Measurements from ENCODE around the gene ANP32E.
"Not testable (repeated sequence)": the region's sequence is repeated elsewhere in the genome, so short reads cannot be mapped to it uniquely, and the experiment has no call there.

Gene ANP32E

DNA sequence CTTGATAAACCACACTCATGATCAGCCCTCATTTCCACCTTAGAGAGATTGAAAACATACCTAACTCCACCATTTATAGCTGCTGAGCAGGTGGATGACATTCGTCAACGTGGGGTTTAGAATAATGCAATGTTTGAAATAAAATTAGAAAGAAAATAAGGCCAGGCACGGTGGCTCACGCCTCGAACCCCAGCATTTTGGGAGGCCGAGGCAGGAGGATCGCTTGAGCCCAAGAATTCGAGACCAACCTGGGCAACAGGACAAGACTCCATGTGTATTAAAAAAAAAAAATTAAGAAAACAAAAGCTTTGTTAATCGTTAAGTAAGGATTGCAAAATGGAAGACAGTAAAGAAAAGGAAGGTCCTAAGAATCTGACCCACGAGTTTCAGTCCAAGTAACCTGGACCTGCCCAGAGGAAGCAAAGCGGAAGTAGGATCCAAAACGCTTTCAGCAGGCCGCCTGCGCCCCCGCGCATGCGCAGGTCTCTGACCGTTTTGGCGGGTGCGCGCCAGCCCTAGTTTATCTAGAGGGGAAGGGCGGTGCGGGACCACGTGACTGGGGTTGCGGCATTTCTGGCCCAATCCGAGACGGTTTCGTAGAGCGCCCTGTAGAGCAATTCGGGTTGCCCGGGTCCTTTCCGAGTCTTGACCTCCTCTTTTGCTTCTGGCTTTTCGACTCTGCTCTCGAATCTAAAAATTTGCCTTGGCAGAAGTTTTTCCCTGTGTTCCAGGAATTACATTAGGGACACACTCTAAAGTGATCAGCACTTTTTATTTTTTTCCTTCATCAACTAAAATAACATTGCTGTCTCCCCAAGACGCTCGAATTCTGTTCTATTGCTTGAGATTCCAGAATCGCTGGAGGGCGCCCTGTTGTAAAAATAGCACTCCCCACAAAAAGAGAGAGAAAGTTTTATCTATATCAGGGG, 22.5 kb downstream of the ANP32E start:
- WGBS (ENCODE audit: insufficient coverage, insufficient read length), result no CpG with 5 or more reads among the region's 38 CpGs
- peak; percentile 91 for DNase-seq (ENCODE audit: low read depth, low spot score)
- Histone ChIP-seq H3K9me3 (ENCODE audit: control insufficient read depth, insufficient read depth, low read length) (no peaks in the 10 kb centered on the region), H3K4me3 (ENCODE audit: low read length) (peak overlapping the region; percentile 31; the same call in 1 of the 2 replicates), H3K36me3 (ENCODE audit: control insufficient read depth, insufficient read depth, low read length) (no peaks in the 10 kb centered on the region), H3K27ac (ENCODE audit: low read length) (no peak overlapping the region), H3K27me3 (ENCODE audit: control insufficient read depth, insufficient read depth, low read length) (no peaks in the 10 kb centered on the region), H3K4me1 (ENCODE audit: control insufficient read depth, insufficient read depth, low read length) (no peaks in the 10 kb centered on the region)

DNA sequence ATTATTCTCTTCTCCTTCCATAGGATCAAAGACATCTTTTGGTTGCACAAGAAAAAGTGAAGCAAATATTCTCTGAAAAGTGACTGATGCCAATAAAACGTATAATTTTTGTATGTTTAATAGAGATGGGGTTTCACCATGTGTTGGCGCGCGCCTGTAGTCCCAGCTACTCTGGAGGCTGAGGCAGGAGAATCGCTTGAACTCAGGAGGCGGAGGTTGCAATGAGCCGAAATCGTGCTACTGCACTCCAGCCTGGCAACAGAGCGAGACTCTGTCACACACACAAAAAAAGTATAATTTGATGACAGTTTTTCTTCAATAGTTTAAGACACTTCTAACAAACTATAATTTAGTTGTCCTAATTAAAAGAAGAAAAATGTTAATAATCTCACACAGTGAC, 23.8 kb downstream of the ANP32E start:
- DNase-seq (ENCODE audit: low read depth, low spot score), result no peak
- Histone ChIP-seq H3K9me3 (ENCODE audit: control insufficient read depth, insufficient read depth, low read length) (no peaks in the 10 kb centered on the region), H3K4me1 (ENCODE audit: control insufficient read depth, insufficient read depth, low read length) (no peaks in the 10 kb centered on the region), H3K27me3 (ENCODE audit: control insufficient read depth, insufficient read depth, low read length) (no peaks in the 10 kb centered on the region), H3K36me3 (ENCODE audit: control insufficient read depth, insufficient read depth, low read length) (no peaks in the 10 kb centered on the region), H3K4me3 (ENCODE audit: low read length) (no peak overlapping the region), H3K27ac (ENCODE audit: low read length) (no peak overlapping the region)
- no CpG with 5 or more reads among the region's 9 CpGs for WGBS (ENCODE audit: insufficient coverage, insufficient read length)

DNA sequence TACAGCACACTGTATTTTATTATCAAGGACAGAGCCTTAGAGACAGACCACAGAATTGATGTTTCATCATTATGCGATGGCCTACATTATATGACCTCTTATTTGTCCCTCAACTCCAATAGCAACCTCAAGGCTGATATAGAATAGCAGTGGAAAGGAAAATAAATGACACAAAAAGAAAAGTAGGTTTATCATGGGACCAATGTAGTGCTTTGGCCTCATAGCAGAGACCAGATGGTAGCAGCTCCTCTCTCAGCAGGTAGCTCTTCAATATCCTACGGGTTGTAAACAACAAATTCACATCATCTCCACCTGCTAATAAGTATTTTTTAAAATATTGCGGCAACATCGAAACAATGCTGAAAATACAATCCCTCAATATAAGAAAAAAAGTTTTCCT, 25.2 kb downstream of the ANP32E start:
- Histone ChIP-seq H3K4me1 (ENCODE audit: control insufficient read depth, insufficient read depth, low read length) (no peaks in the 10 kb centered on the region), H3K36me3 (ENCODE audit: control insufficient read depth, insufficient read depth, low read length) (no peaks in the 10 kb centered on the region), H3K4me3 (ENCODE audit: low read length) (no peak overlapping the region), H3K27ac (ENCODE audit: low read length) (no peak overlapping the region), H3K9me3 (ENCODE audit: control insufficient read depth, insufficient read depth, low read length) (no peaks in the 10 kb centered on the region), H3K27me3 (ENCODE audit: control insufficient read depth, insufficient read depth, low read length) (no peaks in the 10 kb centered on the region)
- no CpG with 5 or more reads among the region's 4 CpGs for WGBS (ENCODE audit: insufficient coverage, insufficient read length)
- no peak for DNase-seq (ENCODE audit: low read depth, low spot score)

DNA sequence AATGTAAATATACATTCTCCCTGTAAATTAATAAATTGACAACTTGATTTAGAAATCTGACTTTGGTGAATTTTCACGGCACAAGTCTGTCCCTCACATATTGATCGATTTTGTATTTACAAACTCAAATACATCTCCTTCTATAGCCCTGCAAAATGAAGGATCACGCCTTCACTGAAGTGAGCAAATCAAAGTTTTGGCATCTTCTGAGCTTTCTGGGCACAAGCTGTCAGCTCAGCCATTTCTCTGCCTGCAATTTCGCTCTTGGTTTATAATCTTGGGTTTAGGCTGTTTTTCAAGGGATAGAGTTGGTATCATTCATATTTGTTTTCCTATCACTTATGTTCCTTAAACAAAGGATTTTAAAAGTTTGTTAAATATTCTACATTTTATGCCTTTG, 25.8 kb downstream of the ANP32E start:
- DNase-seq (ENCODE audit: low read depth, low spot score), result no peak
- no peaks in the 10 kb centered on the region for H3K27me3 ChIP-seq (ENCODE audit: control insufficient read depth, insufficient read depth, low read length)
- H3K27ac ChIP-seq (ENCODE audit: low read length), result no peak overlapping the region
- no CpG with 5 or more reads among the region's 4 CpGs for WGBS (ENCODE audit: insufficient coverage, insufficient read length)
- H3K4me3 ChIP-seq (ENCODE audit: low read length), result no peak overlapping the region
- no peaks in the 10 kb centered on the region for H3K4me1 ChIP-seq (ENCODE audit: control insufficient read depth, insufficient read depth, low read length)
- H3K36me3 ChIP-seq (ENCODE audit: control insufficient read depth, insufficient read depth, low read length), result no peaks in the 10 kb centered on the region
- H3K9me3 ChIP-seq (ENCODE audit: control insufficient read depth, insufficient read depth, low read length), result no peaks in the 10 kb centered on the region

DNA sequence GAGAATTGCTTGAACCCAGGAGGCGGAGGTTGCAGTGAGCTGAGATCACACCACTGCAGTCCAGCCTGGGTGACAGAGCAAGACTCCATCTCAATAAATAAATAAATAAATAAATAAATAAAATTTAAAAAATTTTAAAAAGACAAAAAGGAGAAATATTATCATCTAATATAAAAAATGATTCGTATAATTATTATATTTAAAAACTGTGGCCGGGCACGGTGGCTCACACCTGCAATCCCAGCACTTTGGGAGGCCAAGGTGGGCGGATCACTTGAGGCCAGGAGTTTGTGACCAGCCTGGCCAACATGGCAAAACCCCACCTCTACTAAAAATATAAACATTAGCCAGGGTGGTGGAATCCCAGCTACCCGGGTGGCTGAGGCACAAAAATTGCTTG, 27.5 kb downstream of the ANP32E start:
- no CpG with 5 or more reads among the region's 6 CpGs for WGBS (ENCODE audit: insufficient coverage, insufficient read length)
- H3K36me3 ChIP-seq (ENCODE audit: control insufficient read depth, insufficient read depth, low read length); H3K4me3 ChIP-seq (ENCODE audit: low read length); H3K27ac ChIP-seq (ENCODE audit: low read length); H3K27me3 ChIP-seq (ENCODE audit: control insufficient read depth, insufficient read depth, low read length); H3K9me3 ChIP-seq (ENCODE audit: control insufficient read depth, insufficient read depth, low read length); DNase-seq (ENCODE audit: low read depth, low spot score); H3K4me1 ChIP-seq (ENCODE audit: control insufficient read depth, insufficient read depth, low read length): not testable (repeated sequence)

DNA sequence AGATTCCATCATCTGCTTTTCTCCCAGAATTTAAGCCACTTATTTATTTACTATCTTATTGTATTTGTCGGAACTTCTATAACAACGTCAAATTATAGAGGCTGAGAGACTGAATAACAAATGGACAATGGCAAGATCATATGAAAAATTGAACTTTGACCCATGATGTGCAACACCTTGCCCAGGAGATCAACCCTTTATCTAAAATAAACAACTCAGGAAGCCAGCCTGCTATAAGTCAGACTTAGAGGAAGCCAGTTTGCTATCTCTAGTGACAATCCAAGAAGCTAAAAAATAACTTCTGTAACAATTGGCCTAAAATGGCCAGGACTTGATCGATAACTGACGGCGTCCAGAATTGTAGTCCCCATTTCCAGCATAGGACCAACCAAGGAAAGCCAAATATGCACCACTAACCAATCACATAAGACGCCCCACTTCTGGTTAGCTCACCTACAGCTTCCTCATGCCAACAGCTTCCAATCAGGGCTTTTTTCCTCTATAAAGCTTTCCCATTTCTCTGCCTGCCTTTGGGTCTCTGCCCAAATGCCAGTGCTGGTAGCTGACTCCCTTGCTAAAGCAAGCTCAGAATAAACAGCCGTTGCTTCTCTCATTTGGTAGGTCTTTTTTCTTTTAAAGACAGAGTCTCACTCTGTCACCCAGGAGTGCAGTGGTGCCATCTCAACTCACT, 28.5 kb downstream of the ANP32E start:
- no peak for DNase-seq (ENCODE audit: low read depth, low spot score)
- H3K27me3 ChIP-seq (ENCODE audit: control insufficient read depth, insufficient read depth, low read length), result no peaks in the 10 kb centered on the region
- no CpG with 5 or more reads among the region's 7 CpGs for WGBS (ENCODE audit: insufficient coverage, insufficient read length)
- H3K4me3 ChIP-seq (ENCODE audit: low read length), result no peak overlapping the region
- no peaks in the 10 kb centered on the region for H3K36me3 ChIP-seq (ENCODE audit: control insufficient read depth, insufficient read depth, low read length)
- no peaks in the 10 kb centered on the region for H3K9me3 ChIP-seq (ENCODE audit: control insufficient read depth, insufficient read depth, low read length)
- no peak overlapping the region for H3K27ac ChIP-seq (ENCODE audit: low read length)
- no peaks in the 10 kb centered on the region for H3K4me1 ChIP-seq (ENCODE audit: control insufficient read depth, insufficient read depth, low read length)

DNA sequence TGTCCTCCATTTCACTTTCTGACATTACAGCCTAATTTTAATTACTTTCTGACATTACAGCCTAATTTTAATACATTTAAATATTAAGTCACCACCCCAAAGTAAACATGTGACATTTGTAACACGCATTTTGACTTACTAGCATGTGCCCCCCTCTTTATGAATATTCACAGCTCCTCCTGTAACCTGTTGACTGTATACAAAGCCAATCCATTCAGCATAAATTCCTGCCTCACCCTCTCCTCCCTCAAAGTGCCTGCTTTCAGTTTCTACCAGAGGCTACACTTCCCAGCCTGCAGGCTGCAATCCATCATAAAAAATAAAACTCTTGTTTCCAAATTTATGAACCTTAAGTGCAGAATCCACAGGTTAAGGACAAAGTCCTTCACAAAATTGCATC, 39.5 kb downstream of the ANP32E start:
- H3K27ac ChIP-seq (ENCODE audit: low read length), result no peak overlapping the region
- no peaks in the 10 kb centered on the region for H3K27me3 ChIP-seq (ENCODE audit: control insufficient read depth, insufficient read depth, low read length)
- no peaks in the 10 kb centered on the region for H3K4me1 ChIP-seq (ENCODE audit: control insufficient read depth, insufficient read depth, low read length)
- WGBS (ENCODE audit: insufficient coverage, insufficient read length), result no CpG with 5 or more reads among the region's 1 CpG
- H3K9me3 ChIP-seq (ENCODE audit: control insufficient read depth, insufficient read depth, low read length), result no peaks in the 10 kb centered on the region
- no peak overlapping the region for H3K4me3 ChIP-seq (ENCODE audit: low read length)
- H3K36me3 ChIP-seq (ENCODE audit: control insufficient read depth, insufficient read depth, low read length), result no peaks in the 10 kb centered on the region
- no peak for DNase-seq (ENCODE audit: low read depth, low spot score)

DNA sequence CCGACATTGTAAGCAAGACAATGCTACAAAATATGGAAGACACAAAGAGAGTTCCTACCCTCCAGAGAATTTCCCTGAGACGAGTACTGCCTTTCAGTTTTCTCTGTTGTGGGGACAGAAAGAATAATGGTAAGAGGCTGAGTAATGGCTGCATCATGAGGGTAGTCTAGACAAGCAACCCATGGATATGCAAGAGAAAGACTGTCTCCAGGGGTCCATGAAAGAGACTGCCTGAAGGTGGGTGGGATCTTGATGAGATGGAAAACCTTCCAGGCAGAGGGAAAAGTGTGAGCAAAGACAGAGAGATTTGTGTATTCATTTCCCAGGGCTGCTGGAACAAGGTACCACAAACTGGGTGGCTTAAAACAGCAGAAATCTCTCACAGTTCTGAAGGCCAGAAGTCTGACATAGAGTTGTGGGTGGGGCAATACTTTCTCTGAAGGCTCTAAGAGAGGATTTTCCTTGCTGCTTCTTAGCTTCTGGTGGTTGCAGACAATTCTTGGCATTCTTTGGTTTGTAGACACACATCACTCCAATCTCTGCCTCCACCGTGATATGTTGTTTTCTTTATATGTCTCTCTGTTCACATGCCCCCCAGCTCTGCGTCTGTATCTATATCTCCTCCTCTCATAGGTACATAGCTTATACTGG, 41.4 kb downstream of the ANP32E start:
- no CpG with 5 or more reads among the region's 4 CpGs for WGBS (ENCODE audit: insufficient coverage, insufficient read length)
- DNase-seq (ENCODE audit: low read depth, low spot score), result no peak
- H3K4me3 ChIP-seq (ENCODE audit: low read length), result no peak overlapping the region

DNA sequence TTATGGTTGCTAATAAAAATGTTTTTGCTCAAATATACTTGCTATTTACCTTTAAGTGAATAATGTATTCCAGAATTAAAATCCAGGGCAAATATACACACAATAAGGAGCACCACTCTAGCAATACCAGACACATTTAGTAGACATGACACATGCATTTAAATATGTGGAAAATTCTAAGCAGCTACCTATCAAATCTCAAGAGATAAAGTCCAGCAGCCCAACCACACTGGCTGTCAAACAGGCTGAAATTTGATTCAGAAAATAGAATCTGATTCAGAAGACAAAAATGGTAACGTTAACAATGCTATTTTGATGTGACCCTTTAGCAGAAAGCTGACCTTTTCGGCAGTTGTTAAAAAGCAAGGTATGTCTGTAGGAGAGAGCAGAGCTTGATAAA, 43.9 kb downstream of the ANP32E start:
- Histone ChIP-seq H3K9me3 (ENCODE audit: control insufficient read depth, insufficient read depth, low read length) (no peaks in the 10 kb centered on the region), H3K27ac (ENCODE audit: low read length) (no peak overlapping the region), H3K27me3 (ENCODE audit: control insufficient read depth, insufficient read depth, low read length) (no peaks in the 10 kb centered on the region), H3K36me3 (ENCODE audit: control insufficient read depth, insufficient read depth, low read length) (no peaks in the 10 kb centered on the region), H3K4me3 (ENCODE audit: low read length) (no peak overlapping the region), H3K4me1 (ENCODE audit: control insufficient read depth, insufficient read depth, low read length) (no peaks in the 10 kb centered on the region)
- DNase-seq (ENCODE audit: low read depth, low spot score), result no peak
- no CpG with 5 or more reads among the region's 2 CpGs for WGBS (ENCODE audit: insufficient coverage, insufficient read length)

More for the DNA sequence above, 41.4 kb downstream of the ANP32E start:
- Histone ChIP-seq H3K36me3 (ENCODE audit: control insufficient read depth, insufficient read depth, low read length) (no peaks in the 10 kb centered on the region), H3K27me3 (ENCODE audit: control insufficient read depth, insufficient read depth, low read length) (no peaks in the 10 kb centered on the region), H3K9me3 (ENCODE audit: control insufficient read depth, insufficient read depth, low read length) (no peaks in the 10 kb centered on the region), H3K27ac (ENCODE audit: low read length) (no peak overlapping the region), H3K4me1 (ENCODE audit: control insufficient read depth, insufficient read depth, low read length) (no peaks in the 10 kb centered on the region)

DNA sequence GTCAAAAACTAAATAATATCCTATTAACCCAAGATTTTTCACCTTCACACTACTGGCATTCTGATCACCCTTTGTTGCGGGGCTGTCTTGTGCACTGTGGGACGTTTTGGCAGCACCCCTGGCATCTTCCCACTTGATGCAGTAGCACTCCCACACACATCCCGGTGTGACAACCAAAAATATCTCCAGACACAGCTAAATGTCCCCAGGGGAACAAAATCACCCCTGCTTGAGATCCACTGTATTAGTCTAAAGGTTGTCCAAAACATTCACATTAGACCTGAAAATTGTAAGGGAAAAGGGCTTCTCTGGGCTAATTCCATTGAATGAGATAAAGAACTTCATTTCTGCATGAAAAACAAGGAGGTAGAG, 48.4 kb downstream of the ANP32E start:
- H3K27me3 ChIP-seq (ENCODE audit: control insufficient read depth, insufficient read depth, low read length), result no peaks in the 10 kb centered on the region
- H3K27ac ChIP-seq (ENCODE audit: low read length), result no peak overlapping the region
- H3K9me3 ChIP-seq (ENCODE audit: control insufficient read depth, insufficient read depth, low read length), result no peaks in the 10 kb centered on the region
- H3K4me1 ChIP-seq (ENCODE audit: control insufficient read depth, insufficient read depth, low read length), result no peaks in the 10 kb centered on the region
- H3K4me3 ChIP-seq (ENCODE audit: low read length), result no peak overlapping the region
- no peak for DNase-seq (ENCODE audit: low read depth, low spot score)
- H3K36me3 ChIP-seq (ENCODE audit: control insufficient read depth, insufficient read depth, low read length), result no peaks in the 10 kb centered on the region
- WGBS (ENCODE audit: insufficient coverage, insufficient read length), result no CpG with 5 or more reads among the region's 3 CpGs
